Stimulated activated CD4-positive, alpha-beta T cell treated with anti-CD3 and anti-CD28 coated beads, Interleukin-15, amount 100 ng/mL, for 48 hours (primary cell): Measurements from ENCODE around the gene WWOX.

Source experiments
- DNase-seq, 2 donors: peaks; one replicate each; pipeline ENCODE4 v3.0.0-alpha.2; 2020; ENCODE audit warnings: low read depth in 2 of 2

Gene WWOX

GRCh38 chr16:78946556-78946955 is 847.1 kb downstream of the WWOX start:
- DNase-seq, result no peak

DNA sequence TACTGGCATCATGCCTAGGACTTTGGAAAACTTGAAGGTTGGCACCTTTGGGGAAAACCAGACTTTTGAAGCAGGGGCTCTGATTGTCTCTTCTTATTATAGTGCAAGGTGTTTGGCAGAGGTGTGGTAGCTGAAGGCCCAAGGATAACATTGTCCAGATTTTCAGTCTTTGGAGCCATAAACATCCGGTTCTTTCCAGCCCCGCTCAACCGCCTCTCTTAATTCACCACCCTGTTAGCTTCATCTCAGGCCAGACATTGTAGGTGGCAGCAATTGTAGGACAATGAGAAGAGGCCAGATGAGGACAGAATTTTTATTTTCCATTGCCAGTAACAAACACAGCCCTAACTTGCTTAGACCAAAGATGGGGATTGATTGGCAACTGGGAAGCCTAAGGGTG is 851.3 kb downstream of the WWOX start:
- DNase-seq, result no peak

DNA sequence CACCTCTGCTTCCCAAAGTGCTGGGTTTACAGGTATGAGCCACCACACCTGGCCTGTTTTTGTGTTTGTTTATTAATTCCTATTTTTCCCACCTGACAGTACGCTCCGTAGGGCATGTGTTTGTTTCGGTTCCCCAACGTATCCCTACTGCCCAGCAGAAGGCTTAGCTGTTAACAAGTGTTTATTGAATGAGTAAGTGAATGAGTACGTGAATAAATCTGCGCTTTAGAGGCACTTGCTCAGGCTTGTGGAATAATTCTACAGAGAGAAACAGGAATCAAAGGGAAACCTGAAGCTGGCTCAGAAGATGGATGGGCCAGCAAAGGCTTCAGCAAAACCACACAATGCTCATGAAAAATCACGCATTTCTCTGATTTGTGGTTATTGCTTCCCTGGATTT is 853.2 kb downstream of the WWOX start:
- no peak for DNase-seq

GRCh38 chr16:78953526-78953925 is 854.1 kb downstream of the WWOX start:
- DNase-seq, result no peak

GRCh38 chr16:78955206-78955605 is 855.8 kb downstream of the WWOX start:
- DNase-seq, result peak in 1 of 2 donors; percentile 10

DNA sequence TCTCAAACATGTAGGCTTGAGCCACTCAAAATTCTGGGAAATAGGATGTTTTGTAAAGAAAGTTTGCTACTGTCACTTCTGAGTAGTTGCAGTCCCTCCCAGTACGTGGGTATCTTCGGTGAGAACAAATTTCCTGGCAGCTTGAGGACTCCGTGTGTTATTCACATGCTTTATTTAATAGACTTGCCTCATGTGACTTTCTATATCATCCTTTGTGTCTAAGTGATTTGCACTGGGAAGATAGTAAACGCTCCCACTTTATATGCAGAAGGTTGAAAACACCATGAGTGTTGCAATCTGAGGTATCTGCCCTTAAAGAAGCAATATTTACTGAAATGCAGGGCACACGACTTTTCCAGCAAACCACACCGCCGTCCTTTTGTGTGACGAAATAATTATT is 857.4 kb downstream of the WWOX start:
- DNase-seq, result no peak

DNA sequence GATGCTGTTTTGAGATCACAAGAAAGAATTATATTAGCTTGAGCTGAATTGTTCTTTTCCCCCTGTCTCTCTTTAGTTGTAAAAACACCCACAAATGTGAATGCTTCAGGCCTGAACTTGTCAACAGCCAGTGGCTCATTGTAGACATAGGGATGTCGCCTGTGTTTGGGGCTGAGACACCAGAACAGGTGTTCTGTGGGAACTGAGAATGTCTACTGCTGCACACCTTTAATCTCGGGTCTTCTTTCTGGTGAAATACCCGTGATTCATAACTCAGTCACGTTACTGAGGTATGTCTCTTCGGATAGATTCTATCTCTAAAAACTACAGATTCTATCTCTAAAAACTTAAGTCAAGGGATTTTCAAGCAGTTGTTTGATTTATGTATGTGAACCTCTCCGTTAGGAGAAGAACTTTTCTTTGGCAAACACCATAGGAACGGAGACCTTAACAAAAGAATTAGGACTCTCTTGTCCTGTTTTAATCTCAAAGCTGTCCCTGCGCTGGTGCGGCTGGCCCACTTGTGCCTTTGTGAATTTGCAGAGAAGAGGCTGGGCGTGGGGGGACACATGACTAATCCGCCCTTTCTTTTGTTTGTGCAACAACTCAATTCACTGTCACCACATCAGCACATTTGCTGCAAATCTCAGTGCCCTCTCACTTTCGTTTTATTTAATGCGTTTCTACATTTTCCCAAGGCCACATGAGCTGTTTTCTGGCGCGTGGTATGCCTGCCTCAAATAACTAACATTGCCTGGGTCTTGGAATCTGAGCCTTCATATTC is 858.1 kb downstream of the WWOX start:
- DNase-seq, result peak in 1 of 2 donors; percentile 18

DNA sequence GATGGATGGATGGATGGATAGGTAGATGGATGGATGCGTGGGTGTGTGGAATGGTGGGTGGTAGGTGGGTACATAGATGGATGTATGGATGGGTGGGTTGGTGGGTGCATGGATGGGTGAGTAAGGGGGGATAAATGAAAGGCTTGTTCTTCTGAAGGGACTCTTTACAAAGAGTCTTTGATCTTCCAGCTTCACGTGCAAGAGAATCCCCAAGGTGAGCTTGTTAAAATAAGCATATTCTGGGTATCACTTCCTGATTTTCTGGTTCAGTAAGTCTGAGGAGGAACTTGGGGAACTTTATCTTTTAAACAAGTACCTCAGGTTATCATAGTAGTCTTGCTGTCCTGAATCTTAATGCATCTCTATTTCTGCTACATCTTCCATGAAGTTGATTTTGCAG is 862.0 kb downstream of the WWOX start:
- no peak for DNase-seq

DNA sequence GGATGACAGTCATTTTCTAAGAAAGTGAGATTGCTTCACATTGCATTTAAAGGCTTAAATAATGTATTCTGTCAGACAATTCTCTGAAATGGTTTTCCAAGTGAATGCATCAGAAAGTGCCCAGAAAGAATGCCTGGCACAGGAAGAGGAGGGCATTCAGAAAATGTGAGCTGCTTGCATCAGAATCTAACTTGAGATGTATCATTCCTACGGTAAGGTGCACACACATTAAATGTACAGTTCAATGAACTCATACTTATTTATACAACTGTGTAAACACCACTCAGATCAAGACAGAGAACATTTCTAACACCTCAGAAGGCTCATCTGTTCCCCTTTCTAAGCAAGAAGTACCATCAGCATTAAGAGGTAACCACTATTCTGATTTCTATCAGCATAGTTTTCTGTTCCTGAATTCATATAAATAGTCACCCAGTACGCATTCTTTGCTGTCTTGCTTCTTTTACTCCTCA is 863.0 kb downstream of the WWOX start:
- no peak for DNase-seq

DNA sequence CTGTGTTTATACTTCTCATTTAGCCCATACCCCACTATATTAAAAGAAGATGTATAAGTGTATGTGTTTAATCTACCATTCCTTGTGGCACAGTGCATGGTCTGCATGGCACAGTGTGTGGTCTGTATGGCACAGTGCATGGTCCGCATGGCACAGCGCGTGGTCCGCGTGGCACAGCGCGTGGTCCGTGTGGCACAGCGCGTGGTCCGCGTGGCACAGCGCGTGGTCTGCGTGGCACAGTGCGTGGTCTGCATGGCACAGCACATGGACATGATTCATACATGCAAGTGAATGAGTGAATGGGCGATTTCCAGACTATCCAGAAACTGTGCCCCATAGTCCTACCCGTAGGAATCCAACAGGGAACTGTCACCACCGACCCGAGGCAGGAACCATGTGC is 868.5 kb downstream of the WWOX start:
- DNase-seq, result no peak

DNA sequence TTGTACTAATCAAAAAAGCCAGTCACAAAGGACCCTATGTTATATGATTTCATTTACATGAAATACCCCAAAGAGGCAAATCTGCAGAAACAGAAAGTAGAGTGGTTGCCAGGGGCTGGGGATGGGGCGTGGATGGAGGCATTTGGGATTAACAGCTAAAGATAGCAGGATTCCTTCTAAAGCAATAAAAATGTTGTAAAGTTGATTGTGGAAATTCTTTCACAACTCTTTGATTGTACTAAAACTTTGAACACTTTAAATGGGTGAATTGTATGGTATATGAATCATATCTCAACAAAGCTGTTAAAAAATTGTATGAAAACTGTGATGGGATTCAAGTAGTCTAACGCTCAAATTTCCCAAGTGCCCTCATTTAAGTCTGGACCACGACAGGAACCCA is 870.3 kb downstream of the WWOX start:
- DNase-seq, result no peak

GRCh38 chr16:78970650-78971049 is 871.2 kb downstream of the WWOX start:
- DNase-seq, result no peak

DNA sequence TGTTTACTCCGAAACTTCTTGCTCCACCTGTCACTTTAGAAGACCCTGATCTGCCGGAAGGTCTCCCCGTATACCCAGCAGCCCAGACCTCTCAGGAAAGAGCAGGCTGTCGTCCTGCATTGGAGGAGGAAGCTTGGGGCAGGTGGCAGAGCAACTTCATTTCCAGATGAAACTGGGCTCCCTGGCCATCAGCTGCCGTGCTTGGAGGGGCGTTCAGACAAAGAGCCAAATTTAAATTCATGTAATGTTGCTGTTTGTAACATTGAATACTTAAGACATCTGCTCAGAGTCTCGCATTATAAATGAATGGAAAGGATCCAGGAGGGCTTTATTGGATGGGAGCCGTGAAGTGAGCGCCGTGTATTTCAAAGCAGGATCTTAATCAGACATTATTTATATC is 872.6 kb downstream of the WWOX start:
- DNase-seq, result no peak

GRCh38 chr16:78972986-78973385 is 873.5 kb downstream of the WWOX start:
- no peak for DNase-seq

DNA sequence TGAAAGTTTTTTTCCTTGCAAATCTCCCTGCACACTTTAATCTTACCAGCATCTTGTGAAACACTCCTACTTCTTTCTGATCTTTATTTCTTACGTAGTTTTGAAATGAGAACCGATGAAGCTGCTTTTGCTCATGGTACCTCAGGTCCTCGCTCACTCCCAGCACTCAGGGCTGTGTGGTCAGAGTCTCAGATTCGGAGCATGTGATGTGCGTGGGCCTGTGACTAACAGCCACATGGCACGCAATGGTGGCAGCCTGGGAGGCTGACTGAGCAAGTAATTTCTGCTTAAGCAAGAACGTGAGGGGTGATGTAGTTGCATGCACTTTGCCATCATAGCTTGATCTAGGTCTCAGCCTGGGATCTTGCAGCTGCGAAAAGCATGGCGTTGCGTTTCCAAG is 876.8 kb downstream of the WWOX start:
- peak; percentile 25 to 39 for DNase-seq

- no peak for DNase-seq
Measured at GRCh38 chr16:78980825-78981224, 881.4 kb downstream of the WWOX start.

GRCh38 chr16:78982096-78982744 is 882.8 kb downstream of the WWOX start:
- no peak for DNase-seq

DNA sequence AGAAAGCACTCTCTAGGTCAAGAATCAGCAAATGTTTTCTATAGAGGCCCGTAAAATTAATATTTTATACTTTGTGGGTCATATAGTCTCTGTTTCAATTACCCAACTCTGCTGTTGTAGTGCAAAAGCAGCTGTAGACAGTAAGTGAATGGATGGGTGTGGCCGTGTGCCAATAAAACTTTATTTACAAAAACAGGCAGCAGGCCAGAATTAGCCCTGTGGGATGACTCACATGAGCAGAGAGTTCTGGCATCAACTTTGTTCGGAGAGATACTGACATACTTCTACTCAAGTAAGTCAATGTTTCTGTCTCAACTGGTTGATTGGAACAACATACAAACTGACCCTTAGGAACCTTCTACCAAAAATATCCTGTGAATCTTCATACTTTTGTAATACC is 884.9 kb downstream of the WWOX start:
- DNase-seq, result no peak

GRCh38 chr16:78984887-78985464 is 885.5 kb downstream of the WWOX start:
- no peak for DNase-seq

- no peak for DNase-seq
Measured at GRCh38 chr16:78985716-78986605, 886.5 kb downstream of the WWOX start.

GRCh38 chr16:78987666-78988065 is 888.2 kb downstream of the WWOX start:
- DNase-seq, result no peak

DNA sequence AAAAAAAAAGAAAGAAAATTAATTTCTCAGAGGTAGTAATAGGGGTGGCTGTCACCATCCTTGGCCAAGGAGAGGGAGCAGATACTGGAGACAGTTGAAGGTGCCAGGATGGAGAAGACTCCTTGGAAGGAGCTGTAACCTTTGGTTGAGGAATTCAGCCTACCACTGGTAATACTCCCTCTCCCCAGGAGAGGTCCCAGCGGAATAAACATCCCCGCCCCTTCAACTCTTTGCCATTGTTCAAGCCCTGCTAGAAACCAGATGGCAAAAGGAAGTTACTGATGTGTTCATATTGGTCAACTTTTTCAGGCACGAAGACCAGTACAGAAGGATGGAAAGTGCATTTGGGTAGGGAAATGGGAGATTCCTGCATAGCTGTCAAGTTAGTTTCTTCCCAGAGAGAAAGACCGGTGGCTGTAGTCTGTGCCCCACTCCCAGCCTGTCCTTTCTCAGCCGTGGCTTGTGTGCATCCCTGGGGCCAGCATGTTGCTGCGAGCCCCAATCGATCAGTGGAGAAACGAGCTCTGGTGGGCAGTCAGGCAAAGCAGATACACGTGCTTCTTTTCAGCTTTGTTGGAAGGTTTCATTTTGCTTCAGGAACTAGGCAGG is 889.0 kb downstream of the WWOX start:
- DNase-seq, result no peak
